Endodermal cell (in vitro differentiated cells): ENCODE data around the gene SCUBE1. TPM values are rescaled to one million over a fixed set of nuclear protein-coding genes. Genes with fewer than 3 reads are reported as not detected.

ENCODE experiments used
- DNase-seq: peaks from one replicate; pipeline ENCODE4 v3.0.0-alpha.2; 2017
- H3K27ac ChIP-seq: 2 replicates; pipeline ENCODE4 v1.5.1; 2013; ENCODE audit warnings: mild to moderate bottlenecking, low read depth, low read length, moderate library complexity
- H3K27me3 ChIP-seq: 2 replicates; pipeline ENCODE4 v1.6.1; 2013; ENCODE audit warnings: mild to moderate bottlenecking, low read length, moderate library complexity; ENCODE audit not compliant: insufficient read depth, control insufficient read depth, poor library complexity, severe bottlenecking
- H3K36me3 ChIP-seq: 2 replicates; pipeline ENCODE4 v1.7.0; 2013; ENCODE audit warnings: mild to moderate bottlenecking, low read length, moderate library complexity; ENCODE audit not compliant: control insufficient read depth, insufficient read depth
- H3K4me1 ChIP-seq: one replicate; pipeline ENCODE4 v1.7.0; 2013; ENCODE audit warnings: low read length; ENCODE audit not compliant: control insufficient read depth, insufficient read depth
- H3K4me3 ChIP-seq: 2 replicates; pipeline ENCODE4 v1.5.1; 2013; ENCODE audit warnings: mild to moderate bottlenecking, low read length, moderate library complexity
- H3K9ac ChIP-seq: 2 replicates; pipeline ENCODE4 v1.6.1; 2013; ENCODE audit warnings: mild to moderate bottlenecking, low read length, moderate library complexity; ENCODE audit not compliant: poor library complexity, severe bottlenecking; ENCODE audit errors: extremely low read depth
- H3K9me3 ChIP-seq: 2 replicates; pipeline ENCODE4 v1.6.1; 2013; ENCODE audit warnings: mild to moderate bottlenecking, low read length, moderate library complexity; ENCODE audit not compliant: control insufficient read depth
- H3K27ac Mint-ChIP-seq: 2 replicates; pipeline ENCODE4 v1.8.0; 2020; ENCODE audit warnings: mixed read lengths
- H3K27me3 Mint-ChIP-seq: 2 replicates; pipeline ENCODE4 v1.8.0; 2021; ENCODE audit warnings: mild to moderate bottlenecking, mixed read lengths; ENCODE audit not compliant: insufficient read depth
- H3K36me3 Mint-ChIP-seq: 2 replicates; pipeline ENCODE4 v1.8.0; 2020; ENCODE audit warnings: low read depth, mixed read lengths
- H3K4me1 Mint-ChIP-seq: 2 replicates; pipeline ENCODE4 v1.8.0; 2020; ENCODE audit warnings: mixed read lengths
- H3K4me3 Mint-ChIP-seq: 2 replicates; pipeline ENCODE4 v1.8.0; 2020; ENCODE audit warnings: mild to moderate bottlenecking, moderate library complexity, mixed read lengths
- H3K9me3 Mint-ChIP-seq: 2 replicates; pipeline ENCODE4 v1.8.0; 2020; ENCODE audit warnings: mild to moderate bottlenecking, mixed read lengths
- WGBS, 2 experiments: methylation state at CpG; one replicate each; pipeline versions ENCODE4 v1.1.5 to v1.1.7; 2013; ENCODE audit warnings: missing lambda C conversion rate in 2 of 2, mixed read lengths in 1 of 2; ENCODE audit not compliant: insufficient coverage in 1 of 2, insufficient read length in 1 of 2; 5-methylcytosine and 5-hydroxymethylcytosine counted together
- total RNA-seq, 2 donors: library from RNA; stranded (reverse); fragmentation: NEBNext Ultra II Directional in 1 of 2; extraction: Animal tissue kit (Norgen Biotek cat#: 25700) in 1 of 2; gene quantifications; 2 replicates in 1 of 2; 3 replicates in 1 of 2; pipeline ENCODE4 v1.2.1, GENCODE V29; 2021
- TF ChIP-seq, protein P1 (sequence below): fragments of 200-600 bp; sonication (generic); conservative IDR thresholded peaks from 2 replicates; pipeline ENCODE4 v1.5.0; 2021; ENCODE audit warnings: antibody characterized with exemption, mild to moderate bottlenecking

Gene SCUBE1
- total RNA-seq, 2 donors from 2014 or later: 0.13 to 0.95 TPM

DNA sequence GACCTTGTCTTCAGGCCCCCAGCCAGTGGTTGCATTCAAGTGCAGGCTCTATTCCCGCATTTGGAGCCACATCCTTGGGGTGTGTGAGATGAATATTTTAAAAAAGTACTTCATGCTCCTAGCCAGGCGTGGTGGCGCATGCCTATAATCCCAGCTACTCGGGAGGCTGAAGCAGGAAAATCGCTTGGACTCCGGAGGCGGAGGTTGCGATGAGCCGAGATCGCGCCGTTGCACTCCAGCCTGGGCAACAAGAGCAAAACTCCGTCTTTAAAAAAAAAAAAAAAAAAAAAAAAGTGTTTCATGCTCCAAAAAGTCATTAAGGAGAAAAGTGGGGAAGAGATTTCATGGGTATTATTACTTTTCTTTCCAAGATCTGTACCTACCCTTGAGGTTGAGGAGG, 18.0 kb downstream of the SCUBE1 start:
- Histone ChIP-seq H3K9ac (no peak overlapping the region), H3K27me3 (peaks cover 10% of the 10 kb centered on the region), H3K27ac (peak overlapping the region; percentile 87), H3K4me3 (no peak overlapping the region), H3K9me3 (no peaks in the 10 kb centered on the region), H3K4me1 (peaks cover 6% of the 10 kb centered on the region), H3K36me3 (no peaks in the 10 kb centered on the region)
- no peak for DNase-seq
- H3K4me3 Mint-ChIP-seq: no peak overlapping the region
- H3K36me3 Mint-ChIP-seq: no peaks in the 10 kb centered on the region
- peaks cover 19% of the 10 kb centered on the region for H3K27me3 Mint-ChIP-seq
- WGBS, 2 experiments: 97% methylated on average over 10 to 13 of the region's 13 CpGs
- no peak overlapping the region for H3K27ac Mint-ChIP-seq
- H3K9me3 Mint-ChIP-seq: no peaks in the 10 kb centered on the region
- peaks cover 10% of the 10 kb centered on the region for H3K4me1 Mint-ChIP-seq
- TF ChIP-seq, protein P1, sequence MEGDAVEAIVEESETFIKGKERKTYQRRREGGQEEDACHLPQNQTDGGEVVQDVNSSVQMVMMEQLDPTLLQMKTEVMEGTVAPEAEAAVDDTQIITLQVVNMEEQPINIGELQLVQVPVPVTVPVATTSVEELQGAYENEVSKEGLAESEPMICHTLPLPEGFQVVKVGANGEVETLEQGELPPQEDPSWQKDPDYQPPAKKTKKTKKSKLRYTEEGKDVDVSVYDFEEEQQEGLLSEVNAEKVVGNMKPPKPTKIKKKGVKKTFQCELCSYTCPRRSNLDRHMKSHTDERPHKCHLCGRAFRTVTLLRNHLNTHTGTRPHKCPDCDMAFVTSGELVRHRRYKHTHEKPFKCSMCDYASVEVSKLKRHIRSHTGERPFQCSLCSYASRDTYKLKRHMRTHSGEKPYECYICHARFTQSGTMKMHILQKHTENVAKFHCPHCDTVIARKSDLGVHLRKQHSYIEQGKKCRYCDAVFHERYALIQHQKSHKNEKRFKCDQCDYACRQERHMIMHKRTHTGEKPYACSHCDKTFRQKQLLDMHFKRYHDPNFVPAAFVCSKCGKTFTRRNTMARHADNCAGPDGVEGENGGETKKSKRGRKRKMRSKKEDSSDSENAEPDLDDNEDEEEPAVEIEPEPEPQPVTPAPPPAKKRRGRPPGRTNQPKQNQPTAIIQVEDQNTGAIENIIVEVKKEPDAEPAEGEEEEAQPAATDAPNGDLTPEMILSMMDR: no peak

GRCh38 chr22:43320943-43321900, 21.9 kb downstream of the SCUBE1 start:
- no peak overlapping the region for H3K4me3 ChIP-seq
- TF ChIP-seq, protein P1: no peak
- WGBS, 2 experiments: 94 to 95% methylated on average over 19 to 21 of the region's 21 CpGs
- no peaks in the 10 kb centered on the region for H3K9me3 ChIP-seq
- H3K36me3 ChIP-seq: no peaks in the 10 kb centered on the region
- H3K4me3 Mint-ChIP-seq: no peak overlapping the region
- peaks cover 51% of the 10 kb centered on the region for H3K27me3 Mint-ChIP-seq
- no peak overlapping the region for H3K9ac ChIP-seq
- H3K27ac ChIP-seq: no peak overlapping the region
- no peak for DNase-seq
- H3K27ac Mint-ChIP-seq: no peak overlapping the region
- peaks cover 22% of the 10 kb centered on the region for H3K4me1 ChIP-seq
- no peaks in the 10 kb centered on the region for H3K9me3 Mint-ChIP-seq
- peaks cover 10% of the 10 kb centered on the region for H3K27me3 ChIP-seq
- H3K4me1 Mint-ChIP-seq: peaks cover 11% of the 10 kb centered on the region
- H3K36me3 Mint-ChIP-seq: no peaks in the 10 kb centered on the region

- Mint-ChIP-seq H3K27ac (no peak overlapping the region), H3K4me3 (no peak overlapping the region), H3K36me3 (no peaks in the 10 kb centered on the region), H3K4me1 (peaks cover 23% of the 10 kb centered on the region), H3K9me3 (no peaks in the 10 kb centered on the region), H3K27me3 (peaks cover 60% of the 10 kb centered on the region)
- H3K9me3 ChIP-seq: no peaks in the 10 kb centered on the region
- H3K4me3 ChIP-seq: no peak overlapping the region
- peaks cover 10% of the 10 kb centered on the region for H3K27me3 ChIP-seq
- DNase-seq: no peak
- H3K9ac ChIP-seq: no peak overlapping the region
- WGBS, 2 experiments: 87 to 100% methylated on average over 8 to 10 of the region's 10 CpGs
- H3K4me1 ChIP-seq: peaks cover 32% of the 10 kb centered on the region
- H3K27ac ChIP-seq: no peak overlapping the region
- no peaks in the 10 kb centered on the region for H3K36me3 ChIP-seq
- TF ChIP-seq, protein P1: no peak
Measured at GRCh38 chr22:43319661-43320486, 23.3 kb downstream of the SCUBE1 start.
